Central memory CD8-positive, alpha-beta T cell (primary cell): ENCODE data around the gene PLS1.
A peak's percentile ranks its signal among the peaks of the same experiment; 100 is the strongest.
"Not testable (repeated sequence)": the region's sequence is repeated elsewhere in the genome, so short reads cannot be mapped to it uniquely, and the experiment has no call there.

Experiments used
- ATAC-seq: fragments of 150-1000 bp; cut with Tn5 transposase; replicated peaks from 2 replicates; pipeline ENCODE4 v1.10.0; 2022; ENCODE audit warnings: mild to moderate bottlenecking, moderate FRiP score, moderate number of reproducible peaks; ENCODE audit not compliant: poor library complexity, severe bottlenecking; ENCODE audit errors: extremely low read depth
- DNase-seq, 2 donors: peaks; one replicate each; pipeline ENCODE4 v3.0.0; 2021; ENCODE audit warnings: low spot score in 2 of 2
- H3K27ac Mint-ChIP-seq: one replicate; pipeline ENCODE4 v1.8.0; 2022; ENCODE audit warnings: low read depth, mild to moderate bottlenecking, moderate library complexity, mixed read lengths
- H3K27me3 Mint-ChIP-seq: one replicate; pipeline ENCODE4 v1.8.0; 2022; ENCODE audit warnings: mixed read lengths
- H3K36me3 Mint-ChIP-seq: one replicate; pipeline ENCODE4 v1.8.0; 2022; ENCODE audit warnings: mild to moderate bottlenecking, moderate library complexity, mixed read lengths; ENCODE audit not compliant: insufficient read depth
- H3K4me1 Mint-ChIP-seq: one replicate; pipeline ENCODE4 v1.8.0; 2022; ENCODE audit warnings: mixed read lengths
- H3K4me3 Mint-ChIP-seq: one replicate; pipeline ENCODE4 v1.8.0; 2022; ENCODE audit warnings: mild to moderate bottlenecking, moderate library complexity, mixed read lengths
- H3K9me3 Mint-ChIP-seq: one replicate; pipeline ENCODE4 v1.8.0; 2022; ENCODE audit warnings: mixed read lengths

Gene PLS1

DNA sequence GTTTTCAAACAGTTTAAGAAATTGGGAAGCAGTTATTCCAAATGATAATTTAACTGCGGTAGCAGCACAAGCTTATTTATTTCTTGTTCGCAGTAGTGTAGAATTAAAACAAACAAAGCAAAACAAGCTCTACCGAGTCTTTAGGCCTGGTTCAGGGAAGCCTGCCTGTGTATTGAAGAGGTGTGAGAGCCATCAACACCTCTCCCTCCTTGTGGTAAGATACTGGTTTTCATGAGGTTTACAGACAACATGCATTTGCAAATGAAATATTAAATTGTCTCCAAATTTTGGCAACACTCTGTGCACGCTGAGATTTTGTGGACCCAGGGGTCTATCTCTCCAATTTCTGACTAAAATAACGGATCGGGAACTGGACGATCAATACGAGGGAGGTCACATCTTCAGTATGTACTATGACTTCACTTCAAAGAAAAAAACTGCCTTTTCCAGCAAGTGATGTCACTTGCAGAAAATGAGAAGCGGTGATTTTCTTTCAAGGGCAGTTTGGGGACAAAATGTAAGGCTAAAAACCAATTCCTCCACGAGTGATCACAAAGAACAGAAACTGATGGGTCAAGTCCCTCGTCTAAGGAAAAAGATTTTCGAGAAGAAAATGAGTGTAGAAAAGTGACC lies 18.4 kb upstream of the PLS1 start:
- DNase-seq = peak in 1 of 2 donors; percentile 21
- peaks cover 13% of the 10 kb centered on the region for H3K36me3 Mint-ChIP-seq
- H3K4me3 Mint-ChIP-seq = peak overlapping the region; percentile 98
- H3K9me3 Mint-ChIP-seq = no peaks in the 10 kb centered on the region
- no peaks in the 10 kb centered on the region for H3K27me3 Mint-ChIP-seq
- peaks cover 51% of the 10 kb centered on the region for H3K4me1 Mint-ChIP-seq
- ATAC-seq = peak; percentile 37
- H3K27ac Mint-ChIP-seq = peak overlapping the region; percentile 96

DNA sequence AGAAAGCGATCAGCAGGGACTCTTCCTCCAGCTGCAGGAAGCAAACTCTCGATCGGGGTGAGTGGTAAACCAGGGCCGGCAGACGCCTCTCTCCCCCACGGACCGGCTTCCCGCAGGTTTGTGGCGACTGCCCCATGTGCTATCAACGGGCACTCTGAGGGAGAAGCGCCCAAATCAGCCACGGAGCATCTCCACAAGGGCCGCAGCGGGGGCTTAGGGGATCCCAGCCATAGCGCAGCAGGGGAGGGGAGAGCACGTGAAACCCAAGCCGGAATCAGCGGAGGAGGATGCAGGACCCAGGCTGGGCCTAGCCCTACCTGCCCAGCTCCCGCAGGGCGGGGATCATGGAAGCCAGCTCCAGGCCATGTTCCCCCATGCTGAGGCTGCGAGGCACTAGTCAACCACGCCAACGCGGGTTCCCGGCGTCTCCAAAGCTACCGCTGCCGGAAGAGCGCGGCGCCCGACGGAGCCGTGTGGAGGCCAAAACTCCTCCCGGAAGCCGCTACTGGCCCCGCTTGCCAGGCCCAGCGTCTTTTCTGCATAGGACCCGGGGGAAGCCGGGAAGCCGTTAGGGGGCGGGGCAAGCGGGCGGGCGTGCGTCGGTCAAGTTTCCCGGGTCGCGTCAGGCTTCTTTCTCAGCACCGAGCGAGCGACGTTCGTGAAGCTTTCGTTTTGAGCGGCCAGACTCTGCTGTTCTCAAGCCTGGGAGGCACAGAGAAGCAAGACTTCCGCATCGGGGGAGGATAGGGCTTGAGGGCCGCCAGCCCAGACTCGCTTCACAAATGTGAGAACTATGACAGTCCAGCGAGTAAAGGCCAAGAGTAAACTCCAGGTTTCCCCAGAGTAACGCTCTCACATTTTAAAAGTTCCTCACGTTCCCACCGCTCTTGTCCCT lies 17.6 kb upstream of the PLS1 start, which contains the start of gene ATR:
ATR (minus strand) TSS at position 405 of the 895 bp plus-strand sequence; CDS start at position 376, 29 bp downstream.
- H3K36me3 Mint-ChIP-seq = peaks cover 13% of the 10 kb centered on the region
- H3K4me3 Mint-ChIP-seq = peak within 1 kb of the TSS; percentile 98
- H3K9me3 Mint-ChIP-seq = no peaks in the 10 kb centered on the region
- DNase-seq (peak; percentile 90 to 93), ATAC-seq (peak; percentile 88)
- peak within 1 kb of the TSS; percentile 96 for H3K27ac Mint-ChIP-seq
- peaks cover 6% of the 10 kb centered on the region for H3K27me3 Mint-ChIP-seq
- H3K4me1 Mint-ChIP-seq = peaks cover 50% of the 10 kb centered on the region

DNA sequence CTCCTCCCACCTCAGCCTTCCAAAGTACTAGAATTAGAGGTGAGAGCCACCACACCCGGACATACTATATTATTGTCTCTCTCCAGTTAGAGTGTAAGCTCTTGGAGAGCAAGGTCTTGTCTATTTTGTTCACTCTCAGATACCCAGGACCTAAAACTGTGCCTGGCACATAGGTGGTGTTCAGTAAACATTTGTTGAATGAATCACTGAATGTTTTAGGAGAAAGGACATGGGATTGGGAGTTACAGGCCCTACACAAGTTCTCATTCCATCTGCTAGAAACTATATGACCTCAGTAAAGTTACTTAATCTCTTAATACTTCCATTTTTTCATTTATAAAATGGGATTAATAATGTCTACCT lies 16.2 kb upstream of the PLS1 start:
- no peaks in the 10 kb centered on the region for H3K9me3 Mint-ChIP-seq
- H3K27me3 Mint-ChIP-seq = peaks cover 17% of the 10 kb centered on the region
- peak overlapping the region; percentile 98 for H3K4me3 Mint-ChIP-seq
- H3K27ac Mint-ChIP-seq = peak overlapping the region; percentile 96
- ATAC-seq (no peak), DNase-seq (no peak)
- H3K4me1 Mint-ChIP-seq = peaks cover 39% of the 10 kb centered on the region
- peaks cover 13% of the 10 kb centered on the region for H3K36me3 Mint-ChIP-seq

DNA sequence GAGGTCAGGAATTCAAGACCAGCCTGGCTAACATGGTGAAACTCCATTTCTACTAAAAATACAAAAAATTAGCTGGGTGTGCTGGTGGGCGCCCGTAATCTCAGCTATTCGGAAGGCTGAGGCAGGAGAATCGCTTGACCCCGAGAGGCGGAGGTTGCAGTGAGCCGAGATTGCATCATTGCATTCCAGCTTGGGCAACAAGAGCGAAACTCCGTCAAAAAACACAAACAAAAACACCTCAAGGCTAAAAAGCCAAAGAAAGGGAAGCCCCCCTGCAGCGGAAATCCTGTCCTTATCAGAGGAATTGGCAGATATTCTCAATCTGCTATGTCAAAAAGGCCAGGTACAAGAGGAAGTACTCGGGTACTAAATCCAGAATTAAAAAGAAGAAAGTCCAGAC lies 15.1 kb upstream of the PLS1 start:
- H3K27me3 Mint-ChIP-seq = peaks cover 17% of the 10 kb centered on the region
- peaks cover 29% of the 10 kb centered on the region for H3K4me1 Mint-ChIP-seq
- H3K27ac Mint-ChIP-seq, H3K9me3 Mint-ChIP-seq, H3K4me3 Mint-ChIP-seq, ATAC-seq, DNase-seq: not testable (repeated sequence)
- peaks cover 12% of the 10 kb centered on the region for H3K36me3 Mint-ChIP-seq

DNA sequence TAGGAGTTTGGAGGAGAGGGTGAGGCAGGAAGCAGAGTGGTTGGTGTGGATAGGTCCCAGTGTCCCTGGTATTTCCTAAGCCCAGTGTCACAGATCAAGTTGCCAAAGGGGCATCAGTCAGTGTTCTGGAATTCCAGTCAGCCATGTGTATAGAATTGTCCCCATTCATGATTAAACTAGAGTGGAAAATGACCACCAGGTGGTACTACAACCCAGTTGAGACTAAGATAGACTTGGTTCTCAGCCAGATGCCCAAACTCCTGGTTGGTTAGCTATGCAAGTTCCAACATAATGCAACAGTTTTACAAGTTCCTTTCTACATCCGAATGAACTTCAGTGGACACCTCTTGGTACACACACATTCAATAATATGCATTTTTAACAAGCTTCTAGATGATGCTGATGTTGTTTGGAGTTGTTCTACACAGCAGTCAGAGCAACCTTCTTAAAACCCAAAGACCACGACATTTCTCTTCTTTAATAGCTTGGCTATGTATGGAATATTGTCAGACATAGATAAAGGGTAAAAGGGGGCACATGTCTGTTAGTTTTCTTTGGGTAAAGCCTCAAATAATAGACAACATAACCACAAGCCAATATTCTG lies 9.3 kb upstream of the PLS1 start:
- no peaks in the 10 kb centered on the region for H3K4me1 Mint-ChIP-seq
- no peak overlapping the region for H3K27ac Mint-ChIP-seq
- DNase-seq (no peak), ATAC-seq (peak; percentile 54)
- H3K9me3 Mint-ChIP-seq = no peaks in the 10 kb centered on the region
- H3K27me3 Mint-ChIP-seq = peaks cover 25% of the 10 kb centered on the region
- H3K4me3 Mint-ChIP-seq = no peak overlapping the region
- peaks cover 3% of the 10 kb centered on the region for H3K36me3 Mint-ChIP-seq

DNA sequence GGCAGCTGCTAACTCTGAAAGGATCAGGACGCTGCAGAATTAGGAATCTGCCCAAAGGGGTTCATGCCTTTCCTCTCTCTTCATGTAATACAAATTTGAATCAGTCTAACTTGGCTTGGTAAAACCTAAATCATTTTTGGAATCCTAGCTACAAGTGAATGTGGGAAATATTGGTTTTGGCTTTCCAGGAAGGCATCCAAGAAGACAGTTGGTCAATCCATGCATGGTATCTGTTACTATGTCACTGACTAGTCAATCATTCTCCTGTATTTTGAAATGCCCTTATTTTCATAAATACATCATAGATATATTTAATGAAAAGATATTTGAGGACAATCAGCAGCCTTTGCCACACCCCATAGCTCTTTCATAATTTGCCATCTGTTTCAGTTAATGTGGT lies 7.5 kb upstream of the PLS1 start:
- Mint-ChIP-seq H3K9me3 (no peaks in the 10 kb centered on the region), H3K36me3 (peaks cover 3% of the 10 kb centered on the region), H3K27me3 (peaks cover 18% of the 10 kb centered on the region), H3K27ac (no peak overlapping the region), H3K4me3 (no peak overlapping the region), H3K4me1 (no peaks in the 10 kb centered on the region)
- DNase-seq (no peak), ATAC-seq (no peak)

DNA sequence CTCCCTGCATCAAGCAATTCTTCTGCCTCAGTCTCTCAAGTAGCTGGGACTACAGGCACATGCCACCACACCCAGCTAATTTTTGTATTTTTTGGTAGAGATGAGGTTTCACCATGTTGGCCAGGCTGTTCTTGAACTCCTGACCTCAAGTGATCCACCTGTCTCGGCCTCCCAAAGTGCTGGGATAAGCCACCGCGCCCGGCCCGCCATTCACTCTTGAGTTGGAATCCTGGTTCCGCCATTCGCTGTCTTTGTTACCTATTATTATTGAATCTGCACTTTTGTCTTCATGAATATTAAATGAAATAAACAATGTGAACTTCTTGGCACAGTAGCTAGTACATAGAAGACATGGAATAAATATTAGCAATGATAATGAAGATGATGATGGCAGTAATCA lies 3.9 kb upstream of the PLS1 start:
- not testable (repeated sequence) for H3K4me1 Mint-ChIP-seq, H3K9me3 Mint-ChIP-seq, ATAC-seq, DNase-seq, H3K27ac Mint-ChIP-seq, H3K4me3 Mint-ChIP-seq, H3K36me3 Mint-ChIP-seq
- H3K27me3 Mint-ChIP-seq = peaks cover 17% of the 10 kb centered on the region

DNA sequence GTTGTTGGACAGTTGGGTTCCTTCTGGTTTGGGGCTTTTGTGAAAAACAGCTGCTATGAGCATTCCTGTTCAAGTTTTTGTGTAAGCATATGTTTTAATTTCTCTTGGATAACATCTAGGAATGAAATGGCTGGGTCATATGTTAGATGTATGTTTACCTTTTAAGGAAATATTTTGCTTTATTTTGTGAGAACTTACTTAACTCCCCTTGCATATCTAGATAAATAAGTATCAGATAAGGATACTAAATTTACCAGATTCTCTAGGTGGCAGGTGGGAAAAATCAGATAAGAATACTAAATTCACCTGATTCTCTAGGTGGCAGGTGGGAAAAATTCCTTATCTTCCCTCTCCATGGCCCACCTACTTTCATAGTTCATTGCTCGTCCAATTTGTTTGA lies 1.1 kb upstream of the PLS1 start:
- H3K36me3 Mint-ChIP-seq = peaks cover 7% of the 10 kb centered on the region
- H3K4me1 Mint-ChIP-seq = peaks cover 10% of the 10 kb centered on the region
- peaks cover 17% of the 10 kb centered on the region for H3K27me3 Mint-ChIP-seq
- no peaks in the 10 kb centered on the region for H3K9me3 Mint-ChIP-seq
- DNase-seq = no peak
- peak overlapping the region; percentile 88 for H3K27ac Mint-ChIP-seq
- no peak for ATAC-seq
- peak overlapping the region; percentile 98 for H3K4me3 Mint-ChIP-seq

DNA sequence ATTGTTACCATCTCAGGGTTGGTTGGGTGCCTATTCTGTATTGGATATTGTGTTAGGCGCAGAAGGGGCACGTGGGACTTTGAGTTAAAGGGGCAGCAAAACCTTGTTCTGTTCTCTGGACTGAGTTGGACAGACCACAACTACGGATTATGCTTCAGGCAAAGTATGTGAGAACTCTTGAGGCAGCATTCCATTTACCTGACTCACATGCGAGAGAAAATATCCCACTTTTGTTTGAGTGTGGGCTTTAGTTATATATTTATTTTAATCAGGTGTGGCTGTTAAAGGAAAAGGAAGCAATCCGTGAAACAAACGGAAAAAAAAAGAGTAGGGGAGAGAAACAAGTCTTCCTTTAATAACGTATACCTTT lies 627 bp upstream of the PLS1 start:
- peaks cover 14% of the 10 kb centered on the region for H3K27me3 Mint-ChIP-seq
- peaks cover 7% of the 10 kb centered on the region for H3K36me3 Mint-ChIP-seq
- H3K4me3 Mint-ChIP-seq = peak overlapping the region; percentile 98
- no peaks in the 10 kb centered on the region for H3K9me3 Mint-ChIP-seq
- peak overlapping the region; percentile 88 for H3K27ac Mint-ChIP-seq
- H3K4me1 Mint-ChIP-seq = peaks cover 10% of the 10 kb centered on the region
- DNase-seq = no peak
- no peak for ATAC-seq

DNA sequence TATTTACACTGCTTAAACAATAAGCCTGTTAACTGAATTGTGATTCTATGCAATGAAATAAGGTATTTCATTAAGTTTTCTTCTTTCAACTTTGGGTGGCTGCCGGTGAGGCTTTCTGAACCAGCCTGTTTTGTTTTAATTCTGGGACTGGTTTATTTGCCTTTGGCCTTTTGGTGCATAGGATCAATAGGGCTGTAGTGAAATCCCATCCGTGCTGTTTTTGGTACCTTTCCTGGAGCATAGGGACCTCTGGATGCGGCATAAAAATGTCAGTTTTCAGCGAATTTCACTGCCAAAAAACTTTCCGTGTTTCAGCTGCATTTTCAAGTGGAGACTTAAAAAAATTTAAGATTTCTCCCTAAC lies 514 bp downstream of the PLS1 start:
- Mint-ChIP-seq H3K36me3 (peaks cover 7% of the 10 kb centered on the region), H3K4me1 (peaks cover 10% of the 10 kb centered on the region), H3K4me3 (peak overlapping the region; percentile 98), H3K27ac (peak overlapping the region; percentile 88), H3K9me3 (no peaks in the 10 kb centered on the region), H3K27me3 (peaks cover 9% of the 10 kb centered on the region)
- ATAC-seq (no peak), DNase-seq (no peak)

DNA sequence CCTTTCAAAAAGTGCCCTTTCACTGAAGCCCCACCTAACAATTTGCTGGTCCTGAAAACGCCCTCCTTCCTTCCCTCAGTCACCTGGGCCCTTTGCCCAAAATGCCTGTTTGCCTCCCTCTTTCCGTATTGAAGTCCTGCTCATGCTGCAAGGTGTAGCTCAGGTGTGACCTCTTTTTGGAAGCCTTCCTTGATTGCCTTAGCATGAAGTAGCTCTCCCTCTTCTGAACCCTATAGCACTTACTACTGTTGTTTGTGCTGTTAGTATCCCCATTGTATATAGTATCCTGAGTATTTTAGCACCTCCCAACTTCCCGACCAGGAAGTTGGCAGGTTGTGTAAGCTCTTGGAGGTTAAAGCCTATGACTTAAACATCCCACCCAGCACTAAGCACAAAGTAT lies 1.7 kb downstream of the PLS1 start:
- Mint-ChIP-seq H3K9me3 (no peaks in the 10 kb centered on the region), H3K4me3 (peak overlapping the region; percentile 1), H3K4me1 (peaks cover 10% of the 10 kb centered on the region), H3K27me3 (peaks cover 9% of the 10 kb centered on the region), H3K27ac (no peak overlapping the region), H3K36me3 (peaks cover 7% of the 10 kb centered on the region)
- DNase-seq (no peak), ATAC-seq (no peak)

DNA sequence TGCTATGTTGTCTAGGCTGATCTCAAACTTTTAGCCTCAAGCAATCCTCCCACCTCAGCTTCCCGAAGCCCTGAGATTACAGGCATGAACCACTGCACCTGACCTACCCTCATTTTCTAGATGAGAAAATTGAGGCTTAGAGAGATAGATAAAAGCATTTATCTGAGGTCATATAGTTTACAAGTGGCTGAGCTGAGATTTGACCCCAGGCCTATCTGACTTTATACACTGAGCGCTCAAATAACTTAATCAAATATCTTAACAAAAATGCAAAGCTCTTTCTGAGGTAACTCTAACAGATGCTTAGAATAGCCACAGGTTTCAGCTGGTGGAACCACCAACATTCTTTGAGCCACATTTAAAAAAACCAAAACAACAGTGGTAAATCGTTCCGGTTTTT lies 5.5 kb downstream of the PLS1 start:
- DNase-seq = no peak
- Mint-ChIP-seq H3K27ac (no peak overlapping the region), H3K4me3 (no peak overlapping the region), H3K9me3 (no peaks in the 10 kb centered on the region), H3K27me3 (no peaks in the 10 kb centered on the region), H3K4me1 (peaks cover 7% of the 10 kb centered on the region), H3K36me3 (no peaks in the 10 kb centered on the region)
- no peak for ATAC-seq
